MM.1S (cell line): ENCODE data around the gene PIEZO1.
"Not testable (repeated sequence)": the region's sequence is repeated elsewhere in the genome, so short reads cannot be mapped to it uniquely, and the experiment has no call there.

ENCODE experiments used
- EZH2phosphoT487 ChIP-seq: fragments of 300-600 bp; sonication (generic); IDR thresholded peaks from 2 replicates; pipeline ENCODE4 v1.6.1; 2018; ENCODE audit warnings: antibody characterized with exemption, low read length
- TF ChIP-seq, protein P1 (sequence below): fragments of 300-600 bp; sonication (generic); IDR thresholded peaks from 2 replicates; pipeline ENCODE4 v1.5.1; 2016; ENCODE audit warnings: antibody characterized with exemption, low read length, mixed read lengths

DNA sequence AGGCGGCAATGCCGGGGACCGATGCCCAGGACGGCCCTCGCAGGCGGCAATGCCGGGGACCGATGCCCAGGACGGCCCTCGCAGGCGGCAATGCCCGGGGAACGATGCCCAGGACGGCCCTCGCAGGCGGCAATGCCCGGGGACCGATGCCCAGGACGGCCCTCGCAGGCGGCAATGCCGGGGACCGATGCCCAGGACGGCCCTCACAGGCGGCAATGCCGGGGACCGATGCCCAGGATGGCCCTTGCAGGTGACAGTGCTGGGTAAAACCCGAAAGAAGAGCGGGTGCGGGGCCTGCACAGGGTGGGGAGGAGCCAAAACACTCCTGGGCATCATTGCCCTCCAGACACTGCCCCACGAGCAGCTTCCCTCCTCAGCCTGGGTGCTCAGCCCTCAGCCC is 38.6 kb upstream of the PIEZO1 start:
- TF ChIP-seq, protein P1, sequence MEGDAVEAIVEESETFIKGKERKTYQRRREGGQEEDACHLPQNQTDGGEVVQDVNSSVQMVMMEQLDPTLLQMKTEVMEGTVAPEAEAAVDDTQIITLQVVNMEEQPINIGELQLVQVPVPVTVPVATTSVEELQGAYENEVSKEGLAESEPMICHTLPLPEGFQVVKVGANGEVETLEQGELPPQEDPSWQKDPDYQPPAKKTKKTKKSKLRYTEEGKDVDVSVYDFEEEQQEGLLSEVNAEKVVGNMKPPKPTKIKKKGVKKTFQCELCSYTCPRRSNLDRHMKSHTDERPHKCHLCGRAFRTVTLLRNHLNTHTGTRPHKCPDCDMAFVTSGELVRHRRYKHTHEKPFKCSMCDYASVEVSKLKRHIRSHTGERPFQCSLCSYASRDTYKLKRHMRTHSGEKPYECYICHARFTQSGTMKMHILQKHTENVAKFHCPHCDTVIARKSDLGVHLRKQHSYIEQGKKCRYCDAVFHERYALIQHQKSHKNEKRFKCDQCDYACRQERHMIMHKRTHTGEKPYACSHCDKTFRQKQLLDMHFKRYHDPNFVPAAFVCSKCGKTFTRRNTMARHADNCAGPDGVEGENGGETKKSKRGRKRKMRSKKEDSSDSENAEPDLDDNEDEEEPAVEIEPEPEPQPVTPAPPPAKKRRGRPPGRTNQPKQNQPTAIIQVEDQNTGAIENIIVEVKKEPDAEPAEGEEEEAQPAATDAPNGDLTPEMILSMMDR: not testable (repeated sequence)
- TF ChIP-seq EZH2phosphoT487: not testable (repeated sequence)
